ENCODE data around the gene UNCX. TPM values are rescaled to one million over a fixed set of nuclear protein-coding genes. Genes with fewer than 3 reads are reported as not detected.

Gene UNCX
- total RNA-seq, 2 experiments from 2014 or later = not detected

DNA sequence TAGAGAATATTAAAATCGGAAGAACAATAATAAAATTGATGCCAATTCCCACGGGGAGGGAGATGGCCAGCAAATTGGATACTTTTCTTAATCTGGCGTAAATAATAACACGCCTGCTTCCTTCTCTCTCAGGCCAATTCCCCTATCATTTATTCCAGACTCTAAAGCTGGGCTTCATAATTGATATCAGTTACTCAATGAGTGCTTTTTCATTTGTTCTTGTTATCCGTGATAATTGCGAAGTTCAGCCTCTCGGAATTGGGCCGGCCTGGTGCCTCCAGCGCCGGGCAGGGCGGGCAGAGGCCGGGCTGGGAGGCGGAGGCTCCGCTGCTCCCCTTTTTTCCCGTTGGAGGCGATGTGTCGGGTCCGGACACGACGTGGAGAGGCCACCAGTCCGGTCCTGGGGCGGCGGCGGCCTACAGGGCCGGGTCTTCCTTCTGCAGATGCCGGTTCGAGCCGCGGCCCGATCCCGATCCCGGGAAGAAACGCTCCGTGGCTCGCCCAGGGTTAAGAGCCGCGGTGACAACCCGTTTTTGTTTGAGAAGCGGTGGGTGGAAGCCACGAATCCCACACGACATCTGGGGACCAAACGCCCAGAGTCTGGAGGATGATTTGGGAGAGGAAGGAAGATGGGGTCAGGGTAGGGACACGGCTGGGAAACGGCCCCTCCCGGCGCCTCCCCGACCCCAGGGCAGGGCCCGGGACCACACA is 13.6 kb downstream of the UNCX start:
- no peak for DNase-seq
- CTCF ChIA-PET = no interaction called here
- Mint-ChIP-seq H3K27me3 (peaks cover 68% of the 10 kb centered on the region), H3K9me3 (no peaks in the 10 kb centered on the region), H3K4me3 (peak overlapping the region; percentile 30), H3K4me1 (peaks cover 3% of the 10 kb centered on the region), H3K27ac (no peak overlapping the region), H3K36me3 (ENCODE audit: low read depth) (peaks cover 2% of the 10 kb centered on the region)
- POLR2A ChIA-PET = no interaction called here

DNA sequence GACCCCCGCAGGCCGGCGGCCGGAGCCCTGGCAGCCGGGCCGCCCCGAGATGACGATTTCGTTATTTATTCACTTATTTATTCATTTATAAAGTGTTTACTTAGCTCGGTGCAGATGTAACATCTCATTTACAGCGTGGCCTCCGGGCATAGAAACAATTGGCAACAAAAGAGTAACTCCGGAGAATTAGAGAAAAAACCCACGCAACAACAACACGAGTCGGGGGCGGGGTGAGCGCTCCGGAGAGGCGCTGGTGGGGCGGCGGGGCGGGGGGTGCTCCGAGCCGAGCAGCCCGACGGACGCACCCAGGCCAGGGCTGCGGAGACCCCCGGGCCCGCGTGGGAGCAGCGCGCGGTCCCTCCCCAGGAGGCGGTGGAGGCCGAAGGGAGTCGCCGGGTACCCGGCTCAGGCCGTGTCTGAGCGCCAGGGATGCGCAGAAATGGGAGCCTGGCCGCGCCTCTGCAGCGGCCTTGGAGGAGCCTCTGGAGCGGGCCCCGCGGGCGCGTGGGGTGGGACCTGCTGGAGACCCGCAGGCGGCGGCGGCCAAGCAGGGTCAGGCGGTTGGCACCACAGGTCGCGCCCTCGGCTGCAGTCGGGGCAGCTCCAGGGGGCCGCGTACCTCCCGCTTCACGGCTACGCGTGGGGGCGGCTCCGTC is 14.3 kb downstream of the UNCX start:
- ChIA-PET CTCF (no interaction called here), POLR2A (no interaction called here)
- H3K4me1 Mint-ChIP-seq = peaks cover 3% of the 10 kb centered on the region
- peaks cover 66% of the 10 kb centered on the region for H3K27me3 Mint-ChIP-seq
- no peak overlapping the region for H3K4me3 Mint-ChIP-seq
- peaks cover 2% of the 10 kb centered on the region for H3K36me3 Mint-ChIP-seq (ENCODE audit: low read depth)
- DNase-seq = no peak
- H3K27ac Mint-ChIP-seq = no peak overlapping the region
- no peaks in the 10 kb centered on the region for H3K9me3 Mint-ChIP-seq

DNA sequence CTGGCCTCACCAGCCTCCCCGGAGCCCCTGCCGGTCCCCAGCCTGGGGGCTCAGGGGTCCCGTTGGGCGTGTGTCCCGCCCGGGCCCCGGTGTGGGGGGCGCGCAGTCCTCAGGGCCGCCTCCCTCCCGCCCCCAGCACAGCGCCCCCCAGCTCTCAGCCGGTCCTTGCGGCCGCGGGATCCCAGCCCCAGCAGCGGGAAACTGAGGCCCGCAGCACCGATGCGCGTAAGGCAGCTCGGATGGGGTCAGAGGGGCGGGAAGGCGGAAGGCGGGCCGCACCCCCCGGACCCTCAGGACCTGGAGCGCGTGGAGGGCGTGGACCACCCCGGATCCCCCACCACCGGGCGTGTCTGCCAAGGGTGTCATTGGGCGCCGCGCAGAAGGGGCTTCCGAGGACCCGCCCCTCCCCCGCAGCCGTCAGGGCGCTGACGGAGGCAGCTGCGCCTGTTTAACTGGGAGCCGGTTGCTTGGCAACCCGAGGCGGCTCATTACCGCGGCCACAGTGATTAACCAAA is 14.9 kb downstream of the UNCX start:
- H3K27me3 Mint-ChIP-seq = peaks cover 65% of the 10 kb centered on the region
- no peak overlapping the region for H3K4me3 Mint-ChIP-seq
- CTCF ChIA-PET = no interaction called here
- H3K36me3 Mint-ChIP-seq (ENCODE audit: low read depth) = peaks cover 2% of the 10 kb centered on the region
- H3K4me1 Mint-ChIP-seq = peaks cover 3% of the 10 kb centered on the region
- no peaks in the 10 kb centered on the region for H3K9me3 Mint-ChIP-seq
- no peak overlapping the region for H3K27ac Mint-ChIP-seq
- POLR2A ChIA-PET = no interaction called here
- DNase-seq = no peak

DNA sequence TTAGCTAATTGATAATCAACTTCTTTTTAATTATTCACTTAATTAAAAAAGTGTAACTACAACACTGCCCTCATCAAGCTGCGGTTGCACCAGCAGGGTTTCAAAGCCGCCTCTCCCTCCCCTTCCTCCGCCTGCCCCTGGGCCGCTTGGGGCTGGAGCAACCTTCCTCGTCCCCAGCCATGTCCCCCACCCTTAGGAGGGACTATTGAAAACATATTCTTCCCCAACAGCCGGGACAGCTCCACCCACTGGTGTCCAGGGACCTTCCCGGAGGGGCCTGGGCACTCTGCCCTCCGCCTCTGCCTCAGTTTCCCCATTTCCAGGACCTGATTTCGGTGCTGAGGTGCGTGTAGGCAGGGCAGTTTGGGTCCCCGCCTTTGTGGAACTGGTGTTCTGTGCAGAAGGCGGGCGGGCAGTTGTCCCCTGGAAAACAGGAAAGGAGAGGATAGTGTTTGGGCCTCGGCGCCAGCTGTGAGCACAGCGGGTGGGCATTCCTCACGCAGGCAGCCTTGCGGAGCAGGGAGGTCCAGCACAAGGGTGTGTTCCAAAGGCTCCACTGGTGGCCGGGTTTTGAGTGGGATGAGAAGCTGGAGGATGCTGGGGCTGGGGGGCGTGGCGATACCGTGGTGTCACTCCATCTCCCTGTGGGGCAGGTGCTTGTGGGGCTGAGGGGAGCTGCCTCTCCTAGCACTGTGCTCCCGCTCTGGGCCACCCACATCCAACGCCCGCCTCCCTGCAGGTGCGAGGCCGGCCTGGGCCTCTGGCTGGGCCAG is 15.7 kb downstream of the UNCX start:
- Mint-ChIP-seq H3K36me3 (ENCODE audit: low read depth) (peaks cover 2% of the 10 kb centered on the region), H3K4me3 (no peak overlapping the region), H3K27me3 (peaks cover 63% of the 10 kb centered on the region), H3K9me3 (no peaks in the 10 kb centered on the region), H3K27ac (no peak overlapping the region), H3K4me1 (peaks cover 3% of the 10 kb centered on the region)
- ChIA-PET POLR2A (no interaction called here), CTCF (no interaction called here)
- DNase-seq = no peak

DNA sequence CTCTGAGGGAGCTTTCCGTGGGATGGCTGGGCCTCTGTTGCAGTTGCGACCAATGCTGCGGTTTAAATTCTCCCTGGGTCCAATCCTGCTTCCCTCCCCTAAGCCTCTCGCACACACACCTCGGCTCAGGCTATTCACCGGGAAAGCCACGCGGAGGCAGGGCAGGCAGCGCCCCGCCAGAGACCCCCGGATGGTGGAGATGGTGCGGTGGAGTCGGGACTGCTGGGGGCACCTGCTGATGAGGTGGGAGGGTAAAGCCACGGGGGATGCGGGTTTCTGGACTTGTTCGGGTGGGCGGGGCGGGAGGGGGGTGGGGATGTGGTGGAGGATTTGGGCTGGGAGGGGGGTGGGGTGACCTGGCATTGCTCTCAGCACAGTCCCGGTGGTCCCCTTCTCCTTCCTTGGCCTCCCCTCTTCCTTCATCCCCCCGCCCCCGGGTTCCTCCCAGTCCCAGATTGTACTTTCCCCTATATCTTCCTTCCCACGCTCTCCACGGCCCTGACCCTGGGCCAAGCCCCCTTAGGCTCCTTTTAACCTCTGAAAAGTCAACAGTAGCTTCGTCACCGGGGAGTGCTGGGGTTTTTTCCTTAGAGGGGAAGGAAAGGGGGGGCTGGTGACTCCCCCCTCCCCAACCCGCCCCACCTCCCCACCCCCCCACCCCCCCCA is 16.4 kb downstream of the UNCX start:
- DNase-seq = no peak
- peaks cover 3% of the 10 kb centered on the region for H3K4me1 Mint-ChIP-seq
- ChIA-PET CTCF (no interaction called here), POLR2A (no interaction called here)
- no peaks in the 10 kb centered on the region for H3K9me3 Mint-ChIP-seq
- no peak overlapping the region for H3K4me3 Mint-ChIP-seq
- peaks cover 2% of the 10 kb centered on the region for H3K36me3 Mint-ChIP-seq (ENCODE audit: low read depth)
- H3K27me3 Mint-ChIP-seq = peaks cover 58% of the 10 kb centered on the region
- H3K27ac Mint-ChIP-seq = no peak overlapping the region

DNA sequence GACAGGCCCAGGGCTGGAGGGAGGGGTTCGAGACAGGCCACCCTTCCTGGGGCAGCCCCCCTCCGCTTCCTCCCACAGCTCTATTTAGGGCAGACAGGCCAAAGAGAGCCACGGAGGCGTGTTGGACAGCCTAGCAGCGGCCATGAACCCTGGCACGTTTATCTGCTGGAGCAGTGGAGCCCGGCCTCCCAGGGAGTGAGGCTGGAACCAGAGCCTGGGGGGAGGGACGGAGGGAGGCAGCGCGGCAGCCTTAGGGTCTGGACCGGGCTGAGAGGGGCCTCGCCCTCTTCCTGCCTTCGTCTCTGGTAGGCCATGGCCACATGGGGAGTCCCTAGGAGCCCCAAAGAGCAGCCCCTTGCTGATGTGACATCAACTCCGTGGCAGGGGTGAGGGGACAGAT is 17.1 kb downstream of the UNCX start:
- Mint-ChIP-seq H3K4me1 (peaks cover 3% of the 10 kb centered on the region), H3K9me3 (no peaks in the 10 kb centered on the region), H3K27me3 (peaks cover 52% of the 10 kb centered on the region), H3K4me3 (no peak overlapping the region), H3K36me3 (ENCODE audit: low read depth) (peaks cover 2% of the 10 kb centered on the region), H3K27ac (no peak overlapping the region)
- CTCF ChIA-PET = no interaction called here
- DNase-seq = no peak
- POLR2A ChIA-PET = no interaction called here

DNA sequence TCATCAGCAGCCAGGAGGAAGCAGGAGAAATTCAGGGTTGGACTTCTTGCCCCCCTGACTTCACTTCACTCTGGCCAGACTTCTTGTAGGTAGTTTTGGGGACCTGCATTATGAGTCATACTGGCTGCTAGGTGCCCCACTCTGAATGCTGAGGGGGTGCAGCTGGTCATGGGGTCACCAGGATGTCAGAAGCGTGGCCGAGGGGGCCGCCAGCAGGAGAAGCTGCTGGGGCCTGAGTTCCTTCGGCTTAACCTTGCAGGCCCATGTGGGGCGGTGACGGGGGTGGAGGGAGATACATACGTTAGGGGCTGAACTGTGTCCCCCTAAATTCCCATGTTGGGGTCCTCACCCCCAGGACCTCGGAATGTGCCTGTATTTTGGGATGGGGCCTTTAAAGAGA is 18.2 kb downstream of the UNCX start:
- H3K36me3 Mint-ChIP-seq (ENCODE audit: low read depth) = peaks cover 2% of the 10 kb centered on the region
- H3K27ac Mint-ChIP-seq = no peak overlapping the region
- H3K4me1 Mint-ChIP-seq = peaks cover 3% of the 10 kb centered on the region
- CTCF ChIA-PET = no interaction called here
- DNase-seq = no peak
- POLR2A ChIA-PET = no interaction called here
- H3K27me3 Mint-ChIP-seq = peaks cover 43% of the 10 kb centered on the region
- no peaks in the 10 kb centered on the region for H3K9me3 Mint-ChIP-seq
- no peak overlapping the region for H3K4me3 Mint-ChIP-seq

DNA sequence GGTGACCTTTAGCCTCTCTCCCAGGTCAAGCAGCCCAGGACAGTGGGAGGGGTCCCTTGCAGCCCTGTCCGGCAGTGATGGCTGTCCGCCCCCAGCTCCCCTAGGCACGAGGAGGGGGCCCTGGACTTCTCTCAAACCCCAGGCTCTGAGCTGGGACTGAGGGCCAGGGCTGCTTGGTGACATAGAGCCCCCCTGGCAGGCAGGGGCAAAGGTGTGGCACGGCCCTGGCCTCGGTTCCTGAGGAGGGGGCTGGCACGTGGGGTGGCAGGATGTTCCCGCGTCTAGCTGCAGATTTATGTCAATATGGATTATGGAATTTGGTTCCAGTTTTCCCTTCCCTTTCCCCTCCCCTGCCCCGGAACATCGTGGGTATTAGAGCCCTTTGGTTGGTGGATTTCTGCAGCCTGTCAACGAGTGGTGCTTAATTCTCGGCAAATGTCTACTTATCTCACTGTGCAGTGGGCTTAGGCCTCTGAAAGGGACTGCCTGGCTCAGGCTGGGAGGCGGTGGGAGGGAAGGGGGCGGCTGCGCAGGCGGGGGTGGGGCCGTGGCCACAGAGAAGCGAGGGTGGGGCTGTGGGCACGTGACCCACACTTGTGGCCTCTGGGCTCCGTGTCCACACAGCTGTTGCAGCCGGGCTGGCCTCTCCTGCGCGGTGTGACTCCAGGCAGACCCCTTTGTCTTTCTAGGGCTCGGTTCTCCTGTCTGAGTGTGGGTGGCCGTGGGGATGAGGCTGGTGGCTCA is 19.3 kb downstream of the UNCX start:
- POLR2A ChIA-PET = no interaction called here
- CTCF ChIA-PET = no interaction called here
- Mint-ChIP-seq H3K27me3 (peaks cover 38% of the 10 kb centered on the region), H3K4me1 (peaks cover 3% of the 10 kb centered on the region), H3K4me3 (no peak overlapping the region), H3K9me3 (no peaks in the 10 kb centered on the region), H3K36me3 (ENCODE audit: low read depth) (no peaks in the 10 kb centered on the region), H3K27ac (no peak overlapping the region)
- no peak for DNase-seq

DNA sequence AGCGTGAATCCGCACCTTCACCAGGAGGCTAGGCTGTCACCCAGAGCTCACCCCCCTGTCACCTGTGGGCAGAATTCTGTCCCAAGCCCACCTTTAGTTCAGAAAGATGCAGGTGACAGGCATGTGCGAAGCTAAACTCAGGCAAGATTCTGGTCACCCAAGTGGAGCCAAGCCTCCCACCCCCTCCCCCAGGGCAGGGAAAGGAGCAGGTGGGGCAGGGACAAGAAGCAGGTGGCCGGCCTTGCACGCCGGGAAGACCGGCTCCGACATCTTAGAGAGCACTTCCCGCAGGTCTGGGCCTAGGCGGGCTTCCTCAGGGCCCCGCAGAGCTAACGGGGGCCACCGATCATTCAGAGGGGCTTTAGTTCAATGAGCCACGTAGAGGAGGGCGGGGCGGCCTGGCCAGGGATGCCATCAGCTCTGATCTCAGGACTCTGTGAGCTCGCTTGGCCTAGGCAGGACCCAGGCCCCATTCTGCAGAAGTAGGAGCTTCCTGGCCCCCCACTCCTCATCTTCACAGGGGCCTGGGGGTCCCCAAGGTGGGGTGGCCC is 19.9 kb downstream of the UNCX start:
- Mint-ChIP-seq H3K4me3 (no peak overlapping the region), H3K36me3 (ENCODE audit: low read depth) (no peaks in the 10 kb centered on the region), H3K9me3 (no peaks in the 10 kb centered on the region), H3K27ac (no peak overlapping the region), H3K27me3 (peaks cover 38% of the 10 kb centered on the region), H3K4me1 (peaks cover 3% of the 10 kb centered on the region)
- POLR2A ChIA-PET = no interaction called here
- no peak for DNase-seq
- CTCF ChIA-PET = no interaction called here

DNA sequence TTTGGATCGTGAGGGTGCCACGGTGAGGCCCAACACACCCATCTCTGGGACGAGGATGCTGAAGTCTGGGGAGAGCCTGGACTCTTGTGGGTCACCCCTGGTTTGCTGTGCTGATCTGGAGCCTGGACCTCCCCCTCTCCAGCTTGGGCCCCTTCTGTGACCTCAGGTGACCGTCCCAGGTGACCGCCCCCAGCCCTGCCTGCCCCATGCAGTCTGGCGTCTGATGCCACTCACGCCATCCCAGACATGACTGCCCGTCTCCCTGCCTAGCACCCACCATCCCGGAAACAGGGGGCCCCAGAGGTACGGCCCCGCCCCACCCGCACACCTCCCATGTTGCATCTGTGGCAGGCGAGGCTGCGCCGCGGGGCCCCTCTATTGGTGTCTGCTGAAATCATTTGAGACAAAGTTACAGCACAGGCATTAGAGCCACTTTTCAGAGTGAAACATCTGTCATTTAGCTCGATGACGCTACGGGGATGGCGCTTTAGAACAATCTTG is 21.1 kb downstream of the UNCX start:
- no peak for DNase-seq
- Mint-ChIP-seq H3K4me1 (no peaks in the 10 kb centered on the region), H3K27me3 (peaks cover 31% of the 10 kb centered on the region), H3K9me3 (no peaks in the 10 kb centered on the region), H3K4me3 (no peak overlapping the region), H3K27ac (no peak overlapping the region), H3K36me3 (ENCODE audit: low read depth) (no peaks in the 10 kb centered on the region)
- POLR2A ChIA-PET = no interaction called here
- CTCF ChIA-PET = no interaction called here

DNA sequence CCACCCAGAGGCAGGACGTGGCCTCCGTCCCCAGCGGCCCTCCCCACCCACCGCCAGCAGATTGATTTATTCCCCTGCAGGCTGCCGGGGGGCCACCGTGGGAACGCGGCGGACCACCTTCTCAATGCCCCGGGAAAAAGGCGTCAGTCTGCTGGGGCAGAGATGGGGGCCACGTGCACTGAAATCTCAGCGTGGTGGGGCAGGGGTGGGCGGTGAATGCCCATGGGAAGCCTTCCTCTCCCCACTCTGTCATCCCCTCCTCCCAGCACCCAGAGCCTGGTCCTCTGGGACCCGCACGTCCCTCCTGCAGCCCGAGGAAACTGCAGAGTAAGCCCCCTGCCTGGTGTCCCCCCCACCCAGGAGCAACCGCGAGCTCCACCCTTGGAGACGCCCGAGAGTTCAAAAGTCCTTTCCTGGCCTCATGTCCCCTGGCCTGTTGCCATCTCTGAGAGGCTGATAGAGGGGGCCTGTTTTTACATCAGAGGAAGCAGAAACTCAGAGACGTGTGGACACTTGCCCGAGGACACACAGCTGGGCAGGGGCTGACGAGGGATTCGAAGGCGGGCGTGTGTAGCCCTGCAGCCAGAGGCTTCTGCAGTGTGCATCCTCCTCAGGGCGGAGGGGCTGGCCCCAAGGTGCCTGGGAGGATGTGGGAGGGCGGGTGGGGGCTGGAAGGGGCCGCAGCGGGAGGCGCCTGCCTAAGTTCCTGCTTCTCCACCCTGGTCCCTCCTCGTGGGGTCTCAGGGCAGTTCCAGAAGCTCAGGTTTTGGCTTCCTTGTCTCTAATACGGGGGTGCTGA is 21.8 kb downstream of the UNCX start:
- no peaks in the 10 kb centered on the region for H3K36me3 Mint-ChIP-seq (ENCODE audit: low read depth)
- H3K27me3 Mint-ChIP-seq = peaks cover 28% of the 10 kb centered on the region
- no peaks in the 10 kb centered on the region for H3K4me1 Mint-ChIP-seq
- no peaks in the 10 kb centered on the region for H3K9me3 Mint-ChIP-seq
- ChIA-PET POLR2A (no interaction called here), CTCF (no interaction called here)
- H3K4me3 Mint-ChIP-seq = no peak overlapping the region
- DNase-seq = no peak
- H3K27ac Mint-ChIP-seq = no peak overlapping the region
